ENCODE measurements around the gene RHBDD2. TPM values are rescaled to one million over a fixed set of nuclear protein-coding genes. Genes with fewer than 3 reads are reported as not detected.

The RHBDD2 gene
- polyA plus RNA-seq, 1 donor (not counting 4 experiments of a cell fraction or from before 2014, with no cell fraction given), result 24.1 TPM

GRCh38 chr7:75842836-75843446 lies 35.9 kb upstream of the RHBDD2 start:
- Histone ChIP-seq H3K27ac (ENCODE audit: control insufficient read depth, insufficient read depth, low read length) (peak overlapping the region; percentile 44), H3K9me3 (ENCODE audit: control insufficient read depth, low read depth, low read length) (no peaks in the 10 kb centered on the region), H2AFZ (ENCODE audit: control insufficient read depth, low read length) (peak overlapping the region; percentile 23), H3K9ac (ENCODE audit: control insufficient read depth, extremely low read depth, insufficient read depth, low read length) (peak overlapping the region; percentile 30), H3K27me3 (ENCODE audit: control insufficient read depth, extremely low read depth, insufficient read depth, low read length) (no peaks in the 10 kb centered on the region), H3K4me2 (ENCODE audit: control insufficient read depth, extremely low read depth, insufficient read depth, low read depth, low read length) (peak overlapping the region; percentile 52), H4K20me1 (ENCODE audit: control insufficient read depth, extremely low read depth, insufficient read depth, low read length) (no peaks in the 10 kb centered on the region), H3K9me1 (ENCODE audit: control insufficient read depth, extremely low read depth, insufficient read depth, low read length) (no peaks in the 10 kb centered on the region), H3K36me3 (ENCODE audit: control insufficient read depth in 2 of 2, extremely low read depth in 1 of 2, insufficient read depth in 2 of 2, low read length in 2 of 2) (no peaks in the 10 kb centered on the region), H3K79me2 (ENCODE audit: control insufficient read depth, insufficient read depth, low read length) (no peaks in the 10 kb centered on the region), H3K4me1 (ENCODE audit: control insufficient read depth, extremely low read depth, insufficient read depth, low read length) (peaks cover 12% of the 10 kb centered on the region), H3K4me3 (ENCODE audit: control insufficient read depth in 2 of 3, extremely low read depth in 1 of 3, insufficient read depth in 2 of 3, low read depth in 1 of 3, low read length in 3 of 3) (no peak overlapping the region)
- DNase-seq (ENCODE audit: low read depth, low spot score) (peak; percentile 46), FAIRE-seq (peak; percentile 59)
- dilution Hi-C loops (cut with MboI; ENCODE audit: extremely low pct_ligation_motif_present, low sequenced_read_pairs), result no loop called here
- no peak for TF ChIP-seq EZH2 (IDR thresholded peaks at IDR 0.05; ENCODE audit: low read length)
- no peak for TF ChIP-seq CTCF (optimal IDR thresholded peaks at IDR 0.05 in 1 of 3, IDR thresholded peaks at IDR 0.05 in 1 of 3, conservative IDR thresholded peaks at IDR 0.05 in 1 of 3; ENCODE audit: extremely low read depth in 1 of 3, insufficient read depth in 2 of 3, low read length in 3 of 3)

DNA sequence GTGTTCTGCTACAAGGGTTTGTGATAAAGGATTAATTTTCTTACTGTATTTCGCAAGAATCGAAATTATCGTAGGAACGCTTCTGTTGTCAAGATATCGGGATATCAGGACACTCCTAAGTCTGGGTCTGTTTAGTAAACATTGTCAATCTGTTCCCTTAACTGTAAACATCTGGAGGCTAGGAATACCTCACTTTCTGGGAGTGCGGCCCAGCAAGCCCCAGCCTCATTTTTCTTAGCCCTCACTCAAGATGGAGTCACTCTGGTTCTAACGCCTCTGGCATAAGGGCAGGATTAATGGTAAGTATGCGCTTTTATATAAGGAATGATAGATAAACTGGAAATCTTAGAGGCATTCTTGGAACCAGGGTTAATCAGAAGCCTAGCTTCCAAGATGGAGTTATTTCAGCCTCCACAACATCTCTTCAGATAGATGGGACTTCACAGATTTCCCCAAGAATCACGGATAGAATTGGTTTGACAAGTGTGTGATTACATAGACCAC lies 35.2 kb upstream of the RHBDD2 start:
- Histone ChIP-seq H3K9me3 (ENCODE audit: control insufficient read depth, low read depth, low read length) (no peaks in the 10 kb centered on the region), H4K20me1 (ENCODE audit: control insufficient read depth, extremely low read depth, insufficient read depth, low read length) (no peaks in the 10 kb centered on the region), H3K4me2 (ENCODE audit: control insufficient read depth, extremely low read depth, insufficient read depth, low read depth, low read length) (no peak overlapping the region), H3K27me3 (ENCODE audit: control insufficient read depth, extremely low read depth, insufficient read depth, low read length) (no peaks in the 10 kb centered on the region), H3K4me3 (ENCODE audit: control insufficient read depth in 2 of 3, extremely low read depth in 1 of 3, insufficient read depth in 2 of 3, low read depth in 1 of 3, low read length in 3 of 3) (no peak overlapping the region), H3K79me2 (ENCODE audit: control insufficient read depth, insufficient read depth, low read length) (no peaks in the 10 kb centered on the region), H3K9me1 (ENCODE audit: control insufficient read depth, extremely low read depth, insufficient read depth, low read length) (no peaks in the 10 kb centered on the region), H3K36me3 (ENCODE audit: control insufficient read depth in 2 of 2, extremely low read depth in 1 of 2, insufficient read depth in 2 of 2, low read length in 2 of 2) (no peaks in the 10 kb centered on the region), H3K4me1 (ENCODE audit: control insufficient read depth, extremely low read depth, insufficient read depth, low read length) (peaks cover 12% of the 10 kb centered on the region), H3K27ac (ENCODE audit: control insufficient read depth, insufficient read depth, low read length) (no peak overlapping the region), H2AFZ (ENCODE audit: control insufficient read depth, low read length) (no peak overlapping the region), H3K9ac (ENCODE audit: control insufficient read depth, extremely low read depth, insufficient read depth, low read length) (no peak overlapping the region)
- DNase-seq (ENCODE audit: low read depth, low spot score), result no peak
- no peak for FAIRE-seq
- dilution Hi-C loops (cut with MboI; ENCODE audit: extremely low pct_ligation_motif_present, low sequenced_read_pairs), result no loop called here
- TF ChIP-seq CTCF (optimal IDR thresholded peaks at IDR 0.05 in 1 of 3, IDR thresholded peaks at IDR 0.05 in 1 of 3, conservative IDR thresholded peaks at IDR 0.05 in 1 of 3; ENCODE audit: extremely low read depth in 1 of 3, insufficient read depth in 2 of 3, low read length in 3 of 3) (no peak), EZH2 (IDR thresholded peaks at IDR 0.05; ENCODE audit: low read length) (no peak)

Measured in keratinocyte (primary cell).